Measurements from ENCODE around the gene ALOX12. TPM values are rescaled to one million over a fixed set of nuclear protein-coding genes. Genes with fewer than 3 reads are reported as not detected.
"Not testable (repeated sequence)": the region's sequence is repeated elsewhere in the genome, so short reads cannot be mapped to it uniquely, and the experiment has no call there.

ALOX12 gene
- total RNA-seq, 1 donor from 2014 or later = not detected

DNA sequence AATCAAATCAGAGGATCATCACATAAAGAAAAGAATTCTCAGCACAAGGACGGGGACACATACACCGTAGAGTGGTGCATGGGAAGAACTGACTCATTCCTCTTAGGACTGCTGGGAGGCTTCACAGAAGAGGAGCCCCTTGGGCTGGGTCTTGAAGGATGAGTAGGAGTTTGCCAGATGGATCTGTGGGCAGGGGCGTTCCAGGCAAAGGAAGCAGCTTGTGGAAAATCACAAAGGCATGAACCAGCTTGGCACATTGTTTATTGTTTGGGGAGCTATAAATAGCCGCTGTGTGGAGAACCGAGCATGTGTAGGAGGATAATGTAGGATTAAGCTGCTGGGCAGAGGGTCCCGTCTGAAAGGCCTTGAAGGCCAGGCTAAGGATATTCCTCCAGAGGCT lies 53.1 kb downstream of the ALOX12 start:
- Mint-ChIP-seq H3K4me3 (ENCODE audit: unreplicated experiment) (no peak overlapping the region), H3K27me3 (ENCODE audit: unreplicated experiment) (peaks cover 8% of the 10 kb centered on the region), H3K9me3 (ENCODE audit: unreplicated experiment) (no peaks in the 10 kb centered on the region)

DNA sequence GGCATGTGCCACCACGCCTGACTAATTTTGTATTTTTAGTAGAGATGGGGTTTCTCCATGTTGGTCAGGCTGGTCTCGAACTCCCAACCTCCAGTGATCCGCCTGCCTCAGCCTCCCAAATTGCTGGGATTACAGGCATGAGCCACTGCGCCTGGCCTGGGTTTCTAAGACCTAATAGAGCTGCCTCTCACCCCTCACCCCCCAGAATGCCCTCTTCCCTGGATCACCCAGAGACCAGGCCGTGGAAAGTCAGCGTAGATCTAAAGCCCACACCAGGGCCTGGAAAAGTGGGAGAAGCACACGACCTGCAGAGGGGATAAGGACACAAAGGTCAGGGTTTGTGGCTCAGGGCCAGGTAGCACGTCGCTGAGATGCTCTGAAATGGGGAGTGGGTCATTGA lies 54.7 kb downstream of the ALOX12 start:
- peaks cover 23% of the 10 kb centered on the region for H3K4me1 Mint-ChIP-seq (ENCODE audit: unreplicated experiment)
- not testable (repeated sequence) for H3K27me3 Mint-ChIP-seq (ENCODE audit: unreplicated experiment); H3K4me3 Mint-ChIP-seq (ENCODE audit: unreplicated experiment); H3K36me3 Mint-ChIP-seq (ENCODE audit: low read depth, unreplicated experiment); DNase-seq (ENCODE audit: low spot score); H3K9me3 Mint-ChIP-seq (ENCODE audit: unreplicated experiment); H3K27ac Mint-ChIP-seq (ENCODE audit: unreplicated experiment)

More for the DNA sequence above, 53.1 kb downstream of the ALOX12 start:
- no peaks in the 10 kb centered on the region for H3K36me3 Mint-ChIP-seq (ENCODE audit: low read depth, unreplicated experiment)
- DNase-seq (ENCODE audit: low spot score) = no peak
- peaks cover 23% of the 10 kb centered on the region for H3K4me1 Mint-ChIP-seq (ENCODE audit: unreplicated experiment)
- H3K27ac Mint-ChIP-seq (ENCODE audit: unreplicated experiment) = peak overlapping the region; percentile 62
- TF ChIP-seq, protein P1, sequence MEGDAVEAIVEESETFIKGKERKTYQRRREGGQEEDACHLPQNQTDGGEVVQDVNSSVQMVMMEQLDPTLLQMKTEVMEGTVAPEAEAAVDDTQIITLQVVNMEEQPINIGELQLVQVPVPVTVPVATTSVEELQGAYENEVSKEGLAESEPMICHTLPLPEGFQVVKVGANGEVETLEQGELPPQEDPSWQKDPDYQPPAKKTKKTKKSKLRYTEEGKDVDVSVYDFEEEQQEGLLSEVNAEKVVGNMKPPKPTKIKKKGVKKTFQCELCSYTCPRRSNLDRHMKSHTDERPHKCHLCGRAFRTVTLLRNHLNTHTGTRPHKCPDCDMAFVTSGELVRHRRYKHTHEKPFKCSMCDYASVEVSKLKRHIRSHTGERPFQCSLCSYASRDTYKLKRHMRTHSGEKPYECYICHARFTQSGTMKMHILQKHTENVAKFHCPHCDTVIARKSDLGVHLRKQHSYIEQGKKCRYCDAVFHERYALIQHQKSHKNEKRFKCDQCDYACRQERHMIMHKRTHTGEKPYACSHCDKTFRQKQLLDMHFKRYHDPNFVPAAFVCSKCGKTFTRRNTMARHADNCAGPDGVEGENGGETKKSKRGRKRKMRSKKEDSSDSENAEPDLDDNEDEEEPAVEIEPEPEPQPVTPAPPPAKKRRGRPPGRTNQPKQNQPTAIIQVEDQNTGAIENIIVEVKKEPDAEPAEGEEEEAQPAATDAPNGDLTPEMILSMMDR (IDR thresholded peaks at IDR 0.05; ENCODE audit: unreplicated experiment) = no peak

DNA sequence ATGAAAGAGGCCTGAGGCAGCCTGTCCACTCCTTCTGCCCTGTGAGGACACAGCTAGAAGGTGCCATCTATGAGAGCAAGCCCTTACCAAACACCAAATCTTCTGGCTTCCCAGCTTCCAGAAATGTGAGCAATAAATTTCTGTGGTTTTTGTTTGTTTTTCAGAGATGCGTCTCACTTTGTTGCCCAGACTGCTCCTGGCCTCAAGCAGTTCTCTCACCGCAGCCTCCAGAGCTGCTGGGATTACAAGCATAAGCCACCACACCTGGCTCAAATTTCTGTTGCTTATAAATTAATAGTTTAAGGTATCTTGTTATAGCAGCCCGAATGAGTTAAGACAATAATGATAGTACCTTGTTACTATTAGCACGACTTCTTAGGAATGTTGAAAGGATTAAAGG lies 60.5 kb downstream of the ALOX12 start:
- TF ChIP-seq, protein P1 (IDR thresholded peaks at IDR 0.05; ENCODE audit: unreplicated experiment) = no peak
- Mint-ChIP-seq H3K27me3 (ENCODE audit: unreplicated experiment) (peaks cover 2% of the 10 kb centered on the region), H3K36me3 (ENCODE audit: low read depth, unreplicated experiment) (no peaks in the 10 kb centered on the region), H3K4me3 (ENCODE audit: unreplicated experiment) (no peak overlapping the region), H3K27ac (ENCODE audit: unreplicated experiment) (no peak overlapping the region), H3K4me1 (ENCODE audit: unreplicated experiment) (peaks cover 16% of the 10 kb centered on the region), H3K9me3 (ENCODE audit: unreplicated experiment) (no peaks in the 10 kb centered on the region)
- no peak for DNase-seq (ENCODE audit: low spot score)

DNA sequence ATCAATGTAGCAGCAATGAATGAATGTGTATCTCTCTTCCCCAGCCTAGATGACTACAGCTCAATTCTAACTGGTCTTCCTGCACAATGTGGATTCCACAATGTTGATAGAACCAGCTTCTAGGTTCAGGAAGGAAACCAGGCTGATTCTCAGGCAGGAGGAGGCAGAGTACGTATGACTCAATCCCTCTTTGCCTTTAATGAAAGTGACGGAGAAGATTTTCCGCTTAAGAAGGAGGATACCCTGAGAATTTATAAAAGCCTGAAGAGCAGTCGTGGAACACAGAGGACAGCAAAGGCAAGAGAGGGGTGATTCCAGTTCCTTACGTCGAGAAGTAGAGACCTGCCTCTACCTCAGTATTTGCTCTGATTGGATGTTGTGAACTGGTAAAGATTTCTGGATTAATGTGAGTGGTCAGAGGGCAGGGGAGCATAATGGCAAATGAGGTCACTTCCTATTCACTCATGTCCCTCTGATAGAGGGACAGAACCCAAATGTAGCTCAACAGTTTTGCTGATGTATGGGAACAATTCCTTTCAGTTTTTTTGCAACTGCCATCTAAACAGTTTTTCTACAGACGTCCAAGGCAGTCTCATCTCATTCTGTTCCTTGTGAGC lies 63.1 kb downstream of the ALOX12 start:
- TF ChIP-seq, protein P1 (IDR thresholded peaks at IDR 0.05; ENCODE audit: unreplicated experiment) = no peak
- H3K27me3 Mint-ChIP-seq (ENCODE audit: unreplicated experiment) = no peaks in the 10 kb centered on the region
- H3K4me1 Mint-ChIP-seq (ENCODE audit: unreplicated experiment) = peaks cover 25% of the 10 kb centered on the region
- H3K9me3 Mint-ChIP-seq (ENCODE audit: unreplicated experiment) = no peaks in the 10 kb centered on the region
- DNase-seq (ENCODE audit: low spot score) = no peak
- peak overlapping the region; percentile 2 for H3K4me3 Mint-ChIP-seq (ENCODE audit: unreplicated experiment)
- H3K27ac Mint-ChIP-seq (ENCODE audit: unreplicated experiment) = peak overlapping the region; percentile 50
- H3K36me3 Mint-ChIP-seq (ENCODE audit: low read depth, unreplicated experiment) = no peaks in the 10 kb centered on the region

Other genes starting within 250 kb of the ALOX12 start
- 0.38 TPM for gene XAF1, start 240.0 kb upstream of the ALOX12 start, total RNA-seq (ENCODE audit: unreplicated experiment)
- not detected for gene FBXO39, start 219.8 kb upstream of the ALOX12 start, total RNA-seq (ENCODE audit: unreplicated experiment)
- gene TEKT1, start 164.3 kb upstream of the ALOX12 start, total RNA-seq (ENCODE audit: unreplicated experiment) = 1.2 TPM
- gene RNASEK, start 16.6 kb downstream of the ALOX12 start, total RNA-seq (ENCODE audit: unreplicated experiment) = 249 TPM
- 271 TPM for gene BCL6B, start 27.0 kb downstream of the ALOX12 start, total RNA-seq (ENCODE audit: unreplicated experiment)
- 25.8 TPM for gene SLC16A13, start 40.0 kb downstream of the ALOX12 start, total RNA-seq (ENCODE audit: unreplicated experiment)
- 0.33 TPM for gene SLC16A11, start 48.0 kb downstream of the ALOX12 start, total RNA-seq (ENCODE audit: unreplicated experiment)
- 30.4 TPM for gene CLEC10A, start 84.2 kb downstream of the ALOX12 start, total RNA-seq (ENCODE audit: unreplicated experiment)
- 0.41 TPM for gene ASGR2, start 118.8 kb downstream of the ALOX12 start, total RNA-seq (ENCODE audit: unreplicated experiment)
- 23.9 TPM for gene ASGR1, start 183.3 kb downstream of the ALOX12 start, total RNA-seq (ENCODE audit: unreplicated experiment)
- 44.3 TPM for gene DLG4, start 223.8 kb downstream of the ALOX12 start, total RNA-seq (ENCODE audit: unreplicated experiment)
- gene ACADVL, start 223.9 kb downstream of the ALOX12 start, total RNA-seq (ENCODE audit: unreplicated experiment) = 281 TPM
- gene DVL2, start 238.5 kb downstream of the ALOX12 start, total RNA-seq (ENCODE audit: unreplicated experiment) = 58.2 TPM
- gene PHF23, start 243.4 kb downstream of the ALOX12 start, total RNA-seq (ENCODE audit: unreplicated experiment) = 80.9 TPM
- 418 TPM for gene GABARAP, start 246.4 kb downstream of the ALOX12 start, total RNA-seq (ENCODE audit: unreplicated experiment)